ENCODE results near the gene ZNF541.

ZNF541 gene

GRCh38 chr19:47544476-47544875 lies 28.5 kb downstream of the ZNF541 start:
- no peak for DNase-seq

- DNase-seq: no peak
These were observed 28.9 kb downstream of the ZNF541 start for GRCh38 chr19:47544075-47544474.

DNA sequence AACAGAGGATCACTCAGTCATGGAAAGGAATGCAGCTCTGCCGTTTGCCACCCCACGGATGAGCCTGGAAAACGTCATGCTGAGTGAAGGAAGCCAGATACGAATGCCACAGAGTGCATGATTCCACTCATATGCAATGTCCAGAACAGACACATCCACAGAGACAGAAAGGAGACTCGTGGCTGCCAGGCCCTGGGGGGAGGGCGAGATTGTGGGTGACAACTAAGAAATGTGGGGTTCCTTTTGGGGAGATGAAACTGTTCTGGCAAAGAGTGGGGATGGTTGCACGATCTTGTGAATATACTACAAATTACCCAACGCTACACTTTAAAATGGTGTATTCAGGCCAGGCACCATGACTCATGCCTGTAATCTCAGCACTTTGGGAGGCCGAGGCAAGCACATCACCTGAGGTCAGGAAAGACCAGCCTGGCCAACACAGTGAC lies 30.9 kb downstream of the ZNF541 start:
- no peak for DNase-seq

GRCh38 chr19:47541518-47541917 lies 31.4 kb downstream of the ZNF541 start:
- no peak for DNase-seq

GRCh38 chr19:47540748-47541147 lies 32.2 kb downstream of the ZNF541 start:
- DNase-seq: no peak

DNA sequence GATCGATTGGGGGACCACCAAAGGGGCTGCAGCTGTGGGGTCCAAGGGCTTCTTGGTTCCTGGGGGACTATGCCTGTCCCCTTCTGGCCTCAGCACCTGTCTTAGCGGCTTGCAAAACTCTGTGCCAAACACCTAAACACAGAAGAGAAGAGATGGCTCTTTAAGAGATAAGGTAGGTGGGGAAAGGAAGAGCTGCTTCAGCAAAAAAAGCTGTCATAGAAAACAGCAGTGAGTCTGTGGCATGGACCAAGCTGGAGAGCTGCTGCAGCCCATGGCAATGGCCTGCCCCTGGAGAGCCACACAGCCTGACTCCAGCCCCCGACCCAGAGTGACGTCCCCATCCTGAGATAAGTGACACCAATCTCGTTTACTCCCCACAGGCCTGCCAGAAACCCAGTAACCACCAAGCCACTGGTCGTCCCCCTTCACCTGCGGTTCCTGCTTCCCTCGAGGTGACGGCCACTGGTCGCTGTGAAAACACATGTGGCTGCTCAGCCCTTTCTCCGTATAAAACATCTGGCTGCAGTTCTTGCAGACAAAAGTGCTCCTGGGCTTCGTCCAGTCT lies 33.1 kb downstream of the ZNF541 start:
- no peak for DNase-seq

GRCh38 chr19:47538812-47539211 lies 34.1 kb downstream of the ZNF541 start:
- DNase-seq: no peak

GRCh38 chr19:47537493-47537892 lies 35.5 kb downstream of the ZNF541 start:
- DNase-seq: no peak

DNA sequence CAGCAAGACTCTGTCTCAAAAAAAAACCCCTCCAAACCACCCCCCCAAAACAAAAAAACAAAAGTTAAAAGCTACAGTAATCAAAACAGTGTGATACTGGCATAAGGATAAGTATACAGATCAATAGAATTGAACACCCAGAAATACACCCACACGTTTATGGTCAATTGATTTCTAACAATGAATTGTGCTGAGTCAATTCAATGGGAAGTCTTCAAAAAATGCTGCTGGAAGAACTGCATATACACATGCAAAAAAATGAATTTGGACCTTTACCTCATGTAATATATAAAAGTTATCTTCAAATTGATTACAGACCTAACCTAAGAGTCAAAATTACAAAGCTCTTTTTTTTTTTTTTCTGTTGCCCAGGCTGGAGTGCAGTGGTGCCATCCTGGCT lies 38.3 kb downstream of the ZNF541 start:
- DNase-seq: no peak

DNA sequence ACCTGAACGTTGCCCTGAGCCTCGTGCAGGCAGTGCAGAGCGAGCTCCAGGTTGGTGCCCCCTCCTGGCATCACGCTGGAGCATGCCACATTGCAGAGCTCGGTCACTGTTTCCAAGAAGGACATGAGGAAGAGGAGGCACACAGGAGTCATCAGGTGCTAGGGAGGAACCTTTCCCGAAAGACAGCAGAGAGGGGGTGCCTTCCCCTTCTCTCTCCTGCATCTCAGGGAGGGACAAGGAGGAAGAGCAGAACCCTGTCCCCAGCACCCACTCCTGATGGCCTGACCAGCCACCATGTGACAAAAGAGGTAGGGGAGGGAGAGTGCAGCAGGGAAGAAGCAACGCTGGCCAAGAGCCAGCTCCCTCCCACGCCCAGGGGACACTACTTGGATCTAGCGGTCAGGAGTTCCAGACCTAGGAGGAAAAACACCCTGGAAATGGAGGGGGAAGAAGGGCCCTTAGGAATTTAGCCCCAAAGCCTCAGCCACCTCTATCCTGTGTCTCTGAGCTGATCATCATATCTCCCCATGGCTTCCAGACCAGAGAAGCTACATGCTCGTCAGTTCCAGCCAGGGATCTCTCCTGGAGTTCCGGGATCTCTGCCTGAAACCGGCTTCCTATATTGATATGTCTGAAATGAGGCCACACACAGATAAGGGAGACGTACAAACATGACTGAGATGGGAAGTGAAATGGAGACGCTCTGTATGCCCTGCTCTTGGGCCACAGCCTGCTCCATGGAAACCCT lies 41.1 kb downstream of the ZNF541 start:
- no peak for DNase-seq

- DNase-seq: no peak
These were observed 43.8 kb downstream of the ZNF541 start for GRCh38 chr19:47529018-47529742.

DNA sequence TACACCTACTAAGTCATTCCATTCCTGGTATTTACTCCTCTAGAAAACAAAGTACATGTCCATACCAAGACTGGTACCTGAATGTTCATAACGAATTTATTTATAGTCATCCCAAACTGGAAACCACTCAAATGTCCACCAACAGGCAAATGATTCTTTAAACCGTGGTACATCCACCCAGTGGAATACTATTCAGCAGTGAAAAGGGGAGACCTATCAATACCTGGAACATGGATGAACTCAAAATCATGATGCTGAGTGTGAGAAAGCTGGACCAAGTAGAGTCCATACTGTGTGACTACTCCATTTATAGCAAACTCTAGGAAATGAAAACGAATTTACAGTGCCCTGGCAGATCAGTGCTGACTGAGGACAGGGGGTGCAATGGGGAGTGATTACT lies 46.1 kb downstream of the ZNF541 start:
- DNase-seq: no peak

- peak; percentile 34 for DNase-seq
These were observed 49.5 kb downstream of the ZNF541 start for GRCh38 chr19:47523473-47523872.

All from DMS153 (cell line).